ENCODE data around the gene PLEKHA7.

GRCh38 chr11:16831316-16832192 is 182.7 kb downstream of the PLEKHA7 start:
- TF ChIP-seq POLR2AphosphoS5 (IDR thresholded peaks at IDR 0.05; ENCODE audit: low read depth, low read length) = no peak
- TF ChIP-seq POLR2A (IDR thresholded peaks at IDR 0.05; ENCODE audit: low read depth, low read length) = no peak
- TF ChIP-seq TAF1 (IDR thresholded peaks at IDR 0.05; ENCODE audit: low read depth, low read length) = no peak
- TF ChIP-seq SPI1 (IDR thresholded peaks at IDR 0.05; ENCODE audit: low read depth, low read length) = no peak

Data from GM12891 (cell line).